Glutamatergic neuron (in vitro differentiated cells): ENCODE results near the gene TFDP1. TPM values are rescaled to one million over a fixed set of nuclear protein-coding genes. Genes with fewer than 3 reads are reported as not detected.

Experiments used
- DNase-seq: peaks from one replicate; pipeline ENCODE4 v3.0.0; 2022
- H3K27ac Mint-ChIP-seq: one replicate; pipeline ENCODE4 v1.8.0; 2020; ENCODE audit warnings: mild to moderate bottlenecking, mixed read lengths, inconsistent platforms; ENCODE audit not compliant: unreplicated experiment
- H3K27me3 Mint-ChIP-seq: one replicate; pipeline ENCODE4 v1.8.0; 2020; ENCODE audit warnings: mild to moderate bottlenecking, moderate library complexity, mixed read lengths, inconsistent platforms; ENCODE audit not compliant: unreplicated experiment
- H3K36me3 Mint-ChIP-seq: one replicate; pipeline ENCODE4 v1.8.0; 2020; ENCODE audit warnings: mild to moderate bottlenecking, mixed read lengths, inconsistent platforms; ENCODE audit not compliant: unreplicated experiment
- H3K4me1 Mint-ChIP-seq: one replicate; pipeline ENCODE4 v1.8.0; 2020; ENCODE audit warnings: mild to moderate bottlenecking, low read depth, mixed read lengths, inconsistent platforms; ENCODE audit not compliant: unreplicated experiment
- H3K4me3 Mint-ChIP-seq: one replicate; pipeline ENCODE4 v1.8.0; 2020; ENCODE audit warnings: mild to moderate bottlenecking, mixed read lengths, inconsistent platforms; ENCODE audit not compliant: unreplicated experiment
- H3K9me3 Mint-ChIP-seq: one replicate; pipeline ENCODE4 v1.8.0; 2020; ENCODE audit warnings: mild to moderate bottlenecking, moderate library complexity, mixed read lengths, inconsistent platforms; ENCODE audit not compliant: unreplicated experiment
- CTCF ChIP-seq: fragments of 200-600 bp; sonication (generic); IDR thresholded peaks from one replicate; pipeline ENCODE4 v1.5.0; 2021; ENCODE audit not compliant: partially characterized antibody, unreplicated experiment
- total RNA-seq: library from RNA; stranded (reverse); fragmentation: NEBNext Ultra II Directional; extraction: Animal tissue kit (Norgen Biotek cat#: 25700); gene quantifications from one replicate; pipeline ENCODE4 v1.2.1, GENCODE V29; 2021; ENCODE audit not compliant: unreplicated experiment

TFDP1 gene
- total RNA-seq, 1 donor from 2014 or later: 62.0 TPM

- peak; percentile 42 for DNase-seq
- Mint-ChIP-seq H3K4me1 (peaks cover 36% of the 10 kb centered on the region), H3K4me3 (no peak overlapping the region), H3K36me3 (peaks cover 22% of the 10 kb centered on the region), H3K9me3 (peaks cover 20% of the 10 kb centered on the region), H3K27ac (no peak overlapping the region), H3K27me3 (peaks cover 9% of the 10 kb centered on the region)
- no peak for TF ChIP-seq CTCF
Measured at GRCh38 chr13:113542751-113543424, 41.7 kb upstream of the TFDP1 start.

- H3K4me1 Mint-ChIP-seq: peaks cover 42% of the 10 kb centered on the region
- peaks cover 22% of the 10 kb centered on the region for H3K36me3 Mint-ChIP-seq
- no peak for TF ChIP-seq CTCF
- no peak for DNase-seq
- peak overlapping the region; percentile 42 for H3K4me3 Mint-ChIP-seq
- H3K27ac Mint-ChIP-seq: peak overlapping the region; percentile 38
- peaks cover 11% of the 10 kb centered on the region for H3K27me3 Mint-ChIP-seq
- peaks cover 22% of the 10 kb centered on the region for H3K9me3 Mint-ChIP-seq
Measured at GRCh38 chr13:113544071-113544891, 40.3 kb upstream of the TFDP1 start.

GRCh38 chr13:113544896-113545295 lies 39.7 kb upstream of the TFDP1 start:
- peak overlapping the region; percentile 42 for H3K4me3 Mint-ChIP-seq
- no peak for TF ChIP-seq CTCF
- peaks cover 20% of the 10 kb centered on the region for H3K36me3 Mint-ChIP-seq
- no peak for DNase-seq
- H3K27me3 Mint-ChIP-seq: peaks cover 9% of the 10 kb centered on the region
- H3K27ac Mint-ChIP-seq: peak overlapping the region; percentile 38
- H3K4me1 Mint-ChIP-seq: peaks cover 42% of the 10 kb centered on the region
- H3K9me3 Mint-ChIP-seq: peaks cover 21% of the 10 kb centered on the region

- H3K4me3 Mint-ChIP-seq: peak overlapping the region; percentile 52
- DNase-seq: peak; percentile 46
- H3K36me3 Mint-ChIP-seq: peaks cover 14% of the 10 kb centered on the region
- H3K4me1 Mint-ChIP-seq: peaks cover 42% of the 10 kb centered on the region
- peaks cover 9% of the 10 kb centered on the region for H3K27me3 Mint-ChIP-seq
- H3K27ac Mint-ChIP-seq: peak overlapping the region; percentile 76
- peaks cover 16% of the 10 kb centered on the region for H3K9me3 Mint-ChIP-seq
- TF ChIP-seq CTCF: no peak
Measured at GRCh38 chr13:113545455-113545930, 39.1 kb upstream of the TFDP1 start.

- no peak for TF ChIP-seq CTCF
- peaks cover 8% of the 10 kb centered on the region for H3K36me3 Mint-ChIP-seq
- H3K4me1 Mint-ChIP-seq: peaks cover 44% of the 10 kb centered on the region
- H3K9me3 Mint-ChIP-seq: peaks cover 15% of the 10 kb centered on the region
- DNase-seq: no peak
- peak overlapping the region; percentile 76 for H3K27ac Mint-ChIP-seq
- peaks cover 9% of the 10 kb centered on the region for H3K27me3 Mint-ChIP-seq
- H3K4me3 Mint-ChIP-seq: peak overlapping the region; percentile 57
Measured at GRCh38 chr13:113545931-113546516, 38.5 kb upstream of the TFDP1 start.
